HCT116 (cell line): Measurements from ENCODE around the gene HOXD9.

Experiments used
- EGR1 ChIP-seq: IDR thresholded peaks from 2 replicates; pipeline ENCODE4 v1.6.1; 2012; ENCODE audit warnings: low read depth
- POLR2A ChIP-seq: IDR thresholded peaks from 2 replicates; pipeline ENCODE4 v1.7.0; 2011; ENCODE audit warnings: borderline replicate concordance; ENCODE audit not compliant: insufficient read depth, insufficient read length; ENCODE audit errors: extremely low read depth
- SP1 ChIP-seq: IDR thresholded peaks from 2 replicates; pipeline ENCODE4 v1.6.1; 2012; ENCODE audit warnings: low read depth
- TF ChIP-seq, protein P1 (sequence below), 3 experiments: fragments of 200-600 bp in 1 of 3; sonication (generic) in 1 of 3; IDR thresholded peaks in 2 of 3; conservative IDR thresholded peaks in 1 of 3; 2 replicates each; pipeline ENCODE4 v1.5.1; 2012 to 2017; ENCODE audit warnings: low read depth in 2 of 3, low read length in 2 of 3, antibody characterized with exemption in 1 of 3, borderline replicate concordance in 1 of 3, control low read depth in 1 of 3, mild to moderate bottlenecking in 1 of 3, mixed read lengths in 1 of 3, mixed run types in 1 of 3, moderate library complexity in 1 of 3; ENCODE audit not compliant: insufficient read depth in 1 of 3

DNA sequence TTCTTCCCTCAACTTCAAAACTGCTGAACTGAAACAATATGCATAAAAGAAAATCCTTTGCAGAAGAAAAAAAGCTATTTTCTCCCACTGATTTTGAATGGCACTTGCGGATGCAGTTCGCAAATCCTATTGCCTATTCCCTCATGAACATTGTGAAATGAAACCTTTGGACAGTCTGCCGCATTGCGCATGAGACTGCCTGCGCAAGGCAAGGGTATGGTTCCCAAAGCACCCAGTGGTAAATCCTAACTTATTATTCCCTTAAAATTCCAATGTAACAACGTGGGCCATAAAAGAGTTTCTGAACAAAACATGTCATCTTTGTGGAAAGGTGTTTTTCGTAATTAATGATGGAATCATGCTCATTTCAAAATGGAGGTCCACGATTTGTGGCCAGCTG lies 15.4 kb downstream of the HOXD9 start:
- TF ChIP-seq EGR1, result no peak
- TF ChIP-seq SP1, result no peak
- TF ChIP-seq POLR2A, result no peak
- TF ChIP-seq, protein P1, sequence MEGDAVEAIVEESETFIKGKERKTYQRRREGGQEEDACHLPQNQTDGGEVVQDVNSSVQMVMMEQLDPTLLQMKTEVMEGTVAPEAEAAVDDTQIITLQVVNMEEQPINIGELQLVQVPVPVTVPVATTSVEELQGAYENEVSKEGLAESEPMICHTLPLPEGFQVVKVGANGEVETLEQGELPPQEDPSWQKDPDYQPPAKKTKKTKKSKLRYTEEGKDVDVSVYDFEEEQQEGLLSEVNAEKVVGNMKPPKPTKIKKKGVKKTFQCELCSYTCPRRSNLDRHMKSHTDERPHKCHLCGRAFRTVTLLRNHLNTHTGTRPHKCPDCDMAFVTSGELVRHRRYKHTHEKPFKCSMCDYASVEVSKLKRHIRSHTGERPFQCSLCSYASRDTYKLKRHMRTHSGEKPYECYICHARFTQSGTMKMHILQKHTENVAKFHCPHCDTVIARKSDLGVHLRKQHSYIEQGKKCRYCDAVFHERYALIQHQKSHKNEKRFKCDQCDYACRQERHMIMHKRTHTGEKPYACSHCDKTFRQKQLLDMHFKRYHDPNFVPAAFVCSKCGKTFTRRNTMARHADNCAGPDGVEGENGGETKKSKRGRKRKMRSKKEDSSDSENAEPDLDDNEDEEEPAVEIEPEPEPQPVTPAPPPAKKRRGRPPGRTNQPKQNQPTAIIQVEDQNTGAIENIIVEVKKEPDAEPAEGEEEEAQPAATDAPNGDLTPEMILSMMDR (IDR thresholded peaks at IDR 0.05 in 2 of 3, conservative IDR thresholded peaks at IDR 0.05 in 1 of 3; ENCODE audit: borderline replicate concordance in 1 of 3, insufficient read depth in 1 of 3, low read depth in 2 of 3, low read length in 2 of 3), result no peak
